Bronchial epithelial cell (primary cell): Measurements from ENCODE around the gene TENT4A. TPM values are rescaled to one million over a fixed set of nuclear protein-coding genes. Genes with fewer than 3 reads are reported as not detected.

Source experiments
- DNase-seq: peaks from one replicate; pipeline ENCODE4 v3.0.0-alpha.2; 2010; ENCODE audit warnings: low read depth
- FAIRE-seq: peaks from 2 replicates; lab custom pipeline; 2011; peaks lifted over from hg19 to GRCh38; lab: Jason Lieb, UNC
- H3K27me3 ChIP-seq: 2 replicates; pipeline ENCODE4 v1.5.1; 2011; ENCODE audit warnings: low read length; ENCODE audit not compliant: control insufficient read depth, insufficient read depth
- H3K36me3 ChIP-seq: 2 replicates; pipeline ENCODE4 v1.5.1; 2011; ENCODE audit warnings: low read length; ENCODE audit not compliant: control insufficient read depth, insufficient read depth
- H3K4me3 ChIP-seq: 2 replicates; pipeline ENCODE4 v1.5.1; 2011; ENCODE audit warnings: mild to moderate bottlenecking, low read depth, low read length, control low read depth
- total RNA-seq: library from RNA; depleted of rRNA; stranded (reverse); fragments of >200 nt; gene quantifications from 2 replicates; pipeline ENCODE4 v1.2.1, GENCODE V29; 2014
- TF ChIP-seq, protein P1 (sequence below): IDR thresholded peaks from 2 replicates; pipeline ENCODE4 v1.5.1; 2011; ENCODE audit warnings: mild to moderate bottlenecking, moderate library complexity, low read length, control low read depth, inconsistent platforms; ENCODE audit not compliant: insufficient read depth, severe bottlenecking

Gene TENT4A
- total RNA-seq, 1 donor from 2014 or later, result 6.8 TPM

DNA sequence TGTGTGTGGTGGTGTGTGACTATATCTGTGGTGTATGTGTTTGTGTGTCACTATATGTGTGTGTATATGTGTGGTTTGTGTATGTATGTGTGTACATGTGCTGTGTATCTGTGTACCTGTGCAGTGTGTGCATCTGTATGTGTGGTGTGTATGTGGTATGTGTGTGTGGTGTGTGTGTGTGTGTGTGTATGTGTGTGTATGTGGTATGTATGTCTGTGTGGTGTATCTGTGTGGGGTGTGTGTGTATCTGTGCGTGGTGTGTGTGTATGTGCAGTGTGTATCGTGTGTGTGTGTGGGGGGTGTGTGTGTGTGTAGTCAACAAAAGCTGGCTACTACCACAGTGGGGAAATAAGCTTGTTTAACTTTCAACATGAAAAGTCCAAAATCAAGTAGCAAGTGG lies 31.6 kb upstream of the TENT4A start:
- FAIRE-seq, result no peak

DNA sequence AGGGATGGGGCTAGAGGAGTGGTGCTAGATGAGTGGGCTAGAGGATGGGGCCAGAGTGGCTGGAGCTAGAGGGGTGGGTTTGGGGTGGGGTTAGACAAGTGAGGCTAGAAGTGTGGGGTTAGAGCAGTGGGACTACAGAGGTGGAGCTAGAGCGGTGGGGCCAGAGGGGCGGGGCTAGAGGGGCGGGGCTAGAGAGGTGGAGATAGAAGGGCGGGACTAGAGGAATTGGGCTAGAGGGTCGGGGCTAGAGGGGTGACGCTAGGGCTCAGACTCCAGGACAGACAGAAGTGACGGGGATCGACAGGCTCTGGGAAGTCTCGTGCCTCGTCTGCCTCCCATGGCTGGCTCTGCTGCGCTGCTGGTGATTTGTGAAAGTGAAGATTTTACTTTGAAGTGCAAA lies 31.0 kb upstream of the TENT4A start:
- DNase-seq (no peak), FAIRE-seq (no peak)
- Histone ChIP-seq H3K4me3 (no peak overlapping the region), H3K27me3 (no peaks in the 10 kb centered on the region), H3K36me3 (no peaks in the 10 kb centered on the region)
- TF ChIP-seq, protein P1, sequence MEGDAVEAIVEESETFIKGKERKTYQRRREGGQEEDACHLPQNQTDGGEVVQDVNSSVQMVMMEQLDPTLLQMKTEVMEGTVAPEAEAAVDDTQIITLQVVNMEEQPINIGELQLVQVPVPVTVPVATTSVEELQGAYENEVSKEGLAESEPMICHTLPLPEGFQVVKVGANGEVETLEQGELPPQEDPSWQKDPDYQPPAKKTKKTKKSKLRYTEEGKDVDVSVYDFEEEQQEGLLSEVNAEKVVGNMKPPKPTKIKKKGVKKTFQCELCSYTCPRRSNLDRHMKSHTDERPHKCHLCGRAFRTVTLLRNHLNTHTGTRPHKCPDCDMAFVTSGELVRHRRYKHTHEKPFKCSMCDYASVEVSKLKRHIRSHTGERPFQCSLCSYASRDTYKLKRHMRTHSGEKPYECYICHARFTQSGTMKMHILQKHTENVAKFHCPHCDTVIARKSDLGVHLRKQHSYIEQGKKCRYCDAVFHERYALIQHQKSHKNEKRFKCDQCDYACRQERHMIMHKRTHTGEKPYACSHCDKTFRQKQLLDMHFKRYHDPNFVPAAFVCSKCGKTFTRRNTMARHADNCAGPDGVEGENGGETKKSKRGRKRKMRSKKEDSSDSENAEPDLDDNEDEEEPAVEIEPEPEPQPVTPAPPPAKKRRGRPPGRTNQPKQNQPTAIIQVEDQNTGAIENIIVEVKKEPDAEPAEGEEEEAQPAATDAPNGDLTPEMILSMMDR, result no peak

More for the DNA sequence above, 31.6 kb upstream of the TENT4A start:
- no peak for DNase-seq
- no peak overlapping the region for H3K4me3 ChIP-seq
- TF ChIP-seq, protein P1, result no peak
- H3K36me3 ChIP-seq, result no peaks in the 10 kb centered on the region
- H3K27me3 ChIP-seq, result no peaks in the 10 kb centered on the region

- DNase-seq, result no peak
- Histone ChIP-seq H3K4me3 (no peak overlapping the region), H3K36me3 (no peaks in the 10 kb centered on the region), H3K27me3 (no peaks in the 10 kb centered on the region)
- no peak for FAIRE-seq
- TF ChIP-seq, protein P1, result no peak
These were observed 30.0 kb upstream of the TENT4A start for GRCh38 chr5:6683241-6683640.

DNA sequence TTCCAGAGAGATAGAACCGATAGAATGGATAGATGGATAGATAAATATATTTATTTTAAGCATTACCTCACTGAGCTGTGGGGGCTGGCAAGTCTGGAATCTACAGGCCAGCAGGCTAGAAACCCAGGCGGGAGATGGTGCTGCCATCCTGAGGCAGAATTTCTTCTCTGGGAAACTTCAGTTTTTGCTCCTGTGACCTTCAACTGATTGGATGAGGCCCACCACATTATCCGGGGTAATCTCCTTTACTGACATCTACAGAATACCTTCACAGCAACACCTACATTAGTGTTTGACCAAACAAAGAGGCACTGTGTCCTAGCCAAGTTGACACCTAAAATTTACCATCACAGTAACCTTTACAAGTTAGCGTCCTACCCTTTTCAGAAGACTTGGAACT lies 29.2 kb upstream of the TENT4A start:
- FAIRE-seq, result no peak

DNA sequence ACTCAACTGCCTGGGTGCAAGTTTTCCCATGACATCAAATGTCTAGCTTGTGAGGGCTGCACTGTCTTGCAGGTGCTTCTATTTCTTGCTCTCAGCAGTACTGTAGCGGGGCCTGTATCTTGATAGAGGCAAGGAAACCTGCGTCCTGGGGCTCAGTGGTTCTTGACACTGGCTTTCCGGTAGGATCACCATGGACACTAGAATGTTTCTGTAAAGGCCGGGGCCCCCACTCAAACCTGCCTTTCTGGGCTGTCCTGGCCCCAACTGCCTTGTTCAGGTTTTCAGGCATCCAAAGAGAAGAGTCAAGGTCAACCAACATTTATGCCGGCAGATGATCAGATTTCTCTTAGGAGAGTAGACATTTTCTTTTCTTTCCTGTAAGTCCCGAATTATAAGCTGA lies 26.7 kb upstream of the TENT4A start:
- no peak overlapping the region for H3K4me3 ChIP-seq
- FAIRE-seq (no peak), DNase-seq (no peak)
- TF ChIP-seq, protein P1, result no peak
- no peaks in the 10 kb centered on the region for H3K27me3 ChIP-seq
- H3K36me3 ChIP-seq, result no peaks in the 10 kb centered on the region

More for the DNA sequence above, 29.2 kb upstream of the TENT4A start:
- Histone ChIP-seq H3K27me3 (no peaks in the 10 kb centered on the region), H3K36me3 (no peaks in the 10 kb centered on the region), H3K4me3 (no peak overlapping the region)
- DNase-seq, result no peak
- TF ChIP-seq, protein P1, result no peak

DNA sequence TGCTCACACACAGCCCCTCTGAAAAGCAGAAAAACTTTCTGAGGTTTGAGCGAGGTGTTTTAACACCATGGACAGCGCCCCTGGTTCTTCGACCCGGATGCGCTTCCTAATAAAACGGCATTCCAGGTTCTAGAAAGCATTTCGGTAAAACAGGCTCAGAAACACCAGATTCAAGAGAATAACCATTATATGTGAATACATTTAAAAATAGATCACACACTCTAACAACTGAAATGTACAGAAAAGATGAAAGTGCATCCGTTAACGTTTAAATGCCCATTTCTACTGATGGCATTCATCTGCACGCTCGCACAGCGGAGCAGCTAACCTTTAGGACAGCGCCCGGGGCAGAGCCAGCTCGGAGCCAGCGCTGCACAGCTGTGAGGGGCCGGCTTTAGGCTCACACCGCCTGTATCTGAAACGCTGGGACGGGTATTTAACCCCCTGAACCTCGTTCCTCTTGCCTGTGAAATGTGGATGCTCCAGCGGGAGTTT lies 26.3 kb upstream of the TENT4A start:
- peak overlapping the region; percentile 8 for H3K4me3 ChIP-seq
- TF ChIP-seq, protein P1, result no peak
- no peaks in the 10 kb centered on the region for H3K27me3 ChIP-seq
- FAIRE-seq (no peak), DNase-seq (peak; percentile 38)
- H3K36me3 ChIP-seq, result no peaks in the 10 kb centered on the region
